HG03432 (cell line): ENCODE measurements around the gene ADM2.

ENCODE experiments used
- ATAC-seq: cut with Tn5 transposase; IDR thresholded peaks from one replicate; pipeline ENCODE4 v1.9.1; 2021; ENCODE audit warnings: mild to moderate bottlenecking, moderate library complexity; ENCODE audit not compliant: unreplicated experiment

Gene ADM2

GRCh38 chr22:50483977-50484853, 2.9 kb downstream of the ADM2 start:
- ATAC-seq: no peak

DNA sequence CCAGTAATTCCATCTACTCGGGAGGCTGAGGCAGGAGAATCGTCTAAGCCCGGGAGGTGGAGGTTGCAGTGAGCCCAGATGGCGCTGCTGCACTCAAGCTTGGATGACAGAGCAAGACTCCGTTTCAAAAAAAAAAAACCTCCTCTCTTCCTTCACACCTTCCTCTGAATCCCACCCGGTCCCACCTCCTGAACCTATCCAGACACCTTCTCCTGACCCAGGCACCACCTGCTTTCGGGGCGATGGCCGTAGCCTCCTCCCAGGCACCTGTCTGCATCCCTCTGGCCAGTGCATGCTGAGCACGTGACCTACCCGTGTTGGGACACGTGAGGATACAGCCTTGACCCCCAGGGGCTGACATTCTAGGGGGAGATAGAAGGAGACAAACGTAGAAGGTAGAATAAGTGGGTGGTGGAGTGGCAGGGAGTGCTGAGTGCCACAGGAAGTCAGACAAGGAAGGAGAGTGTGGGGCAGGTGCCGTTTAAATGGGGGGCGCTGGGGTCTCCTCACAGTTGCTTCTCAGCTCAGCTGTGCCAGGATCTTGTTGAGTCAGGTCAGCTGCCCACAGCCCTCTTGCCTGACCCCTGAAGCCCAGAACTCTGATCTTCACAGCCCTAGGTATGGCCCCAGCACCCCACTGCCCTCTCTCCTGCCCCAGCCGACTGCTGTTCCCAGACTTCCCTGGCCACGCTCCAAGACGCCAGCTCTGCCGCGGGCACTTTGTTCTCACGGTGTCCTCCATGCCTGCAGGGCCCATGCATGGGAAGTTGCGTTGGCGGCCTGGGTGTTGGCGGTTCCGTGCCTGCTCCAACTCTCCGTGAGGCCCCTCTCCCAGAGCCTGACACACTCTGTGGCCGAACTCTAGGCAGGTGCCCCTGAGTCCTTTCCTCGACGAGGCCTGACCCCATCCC, 4.1 kb downstream of the ADM2 start:
- no peak for ATAC-seq

GRCh38 chr22:50486561-50487289, 5.4 kb downstream of the ADM2 start, which contains the start of gene MIOX:
Gene MIOX, plus strand, starts transcription at chr22:50486859. Its CDS starts 39 bp downstream, at chr22:50486898.
- ATAC-seq: no peak

GRCh38 chr22:50487290-50488005, 6.1 kb downstream of the ADM2 start:
- no peak for ATAC-seq

DNA sequence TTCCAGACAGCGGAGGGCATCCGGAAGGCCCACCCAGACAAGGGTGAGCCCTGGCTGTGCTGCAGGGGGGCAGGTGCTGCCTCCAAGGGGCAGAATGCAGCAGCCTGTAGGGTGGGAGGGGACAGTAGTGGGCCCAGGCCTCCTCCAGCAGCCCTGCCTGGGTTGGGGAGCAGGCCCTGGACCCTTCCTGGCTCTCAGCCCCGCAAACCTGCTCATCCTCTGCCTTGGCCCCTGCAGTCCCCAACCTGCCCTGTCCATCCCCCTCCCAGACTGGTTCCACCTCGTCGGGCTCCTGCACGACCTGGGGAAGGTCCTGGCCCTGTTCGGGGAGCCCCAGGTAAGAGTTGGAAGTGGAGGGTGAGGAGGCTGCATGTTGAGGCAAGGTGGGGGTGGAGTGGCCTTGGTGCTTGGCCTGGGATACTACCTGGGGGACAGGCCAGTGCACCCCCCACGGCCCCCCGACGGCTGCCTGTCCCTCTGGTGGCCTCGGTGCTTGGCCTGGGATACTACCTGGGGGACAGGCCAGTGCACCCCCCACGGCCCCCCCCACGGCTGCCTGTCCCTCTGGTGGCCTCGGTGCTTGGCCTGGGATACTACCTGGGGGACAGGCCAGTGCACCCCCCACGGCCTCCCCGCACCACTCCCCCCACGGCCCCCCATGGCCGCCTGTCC, 6.8 kb downstream of the ADM2 start:
- ATAC-seq: no peak

DNA sequence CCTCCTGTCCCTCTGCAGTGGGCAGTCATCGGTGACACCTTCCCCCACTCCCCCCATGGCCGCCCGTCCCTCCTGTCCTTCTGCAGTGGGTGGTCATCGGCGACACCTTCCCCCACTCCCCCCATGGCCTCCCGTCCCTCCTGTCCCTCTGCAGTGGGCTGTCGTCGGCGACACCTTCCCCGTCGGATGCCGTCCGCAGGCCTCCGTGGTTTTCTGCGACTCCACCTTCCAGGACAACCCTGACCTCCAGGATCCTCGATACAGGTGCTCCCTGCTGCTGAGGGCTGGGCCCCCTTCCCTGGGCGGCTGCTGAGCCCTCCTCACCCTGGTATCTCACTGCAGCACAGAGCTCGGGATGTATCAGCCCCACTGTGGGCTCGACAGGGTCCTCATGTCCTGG, 7.5 kb downstream of the ADM2 start:
- no peak for ATAC-seq

- ATAC-seq: no peak
Measured at GRCh38 chr22:50489363-50490243, 8.3 kb downstream of the ADM2 start.

- no peak for ATAC-seq
Measured at GRCh38 chr22:50490531-50491308, 9.4 kb downstream of the ADM2 start.

DNA sequence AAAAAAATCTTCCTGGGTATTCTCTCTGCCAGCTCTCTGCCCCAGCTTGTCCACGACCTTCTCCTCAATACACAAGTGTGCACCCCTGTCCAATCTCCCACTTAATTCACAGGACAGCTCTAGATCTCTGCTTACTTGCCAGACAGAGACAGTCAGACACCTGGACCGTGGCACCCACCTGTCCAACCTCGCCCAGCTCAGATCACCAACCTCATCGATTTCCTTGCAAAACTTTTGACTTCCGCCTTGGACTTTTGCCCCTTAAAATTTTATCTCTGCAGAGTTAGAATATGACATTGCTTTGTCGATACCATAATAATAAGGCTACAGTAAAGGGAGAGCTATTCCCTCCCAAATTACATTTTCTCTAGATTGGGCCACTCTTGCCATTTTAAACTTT, 15.8 kb downstream of the ADM2 start:
- no peak for ATAC-seq

GRCh38 chr22:50498322-50498890, 17.1 kb downstream of the ADM2 start:
- ATAC-seq: no peak

DNA sequence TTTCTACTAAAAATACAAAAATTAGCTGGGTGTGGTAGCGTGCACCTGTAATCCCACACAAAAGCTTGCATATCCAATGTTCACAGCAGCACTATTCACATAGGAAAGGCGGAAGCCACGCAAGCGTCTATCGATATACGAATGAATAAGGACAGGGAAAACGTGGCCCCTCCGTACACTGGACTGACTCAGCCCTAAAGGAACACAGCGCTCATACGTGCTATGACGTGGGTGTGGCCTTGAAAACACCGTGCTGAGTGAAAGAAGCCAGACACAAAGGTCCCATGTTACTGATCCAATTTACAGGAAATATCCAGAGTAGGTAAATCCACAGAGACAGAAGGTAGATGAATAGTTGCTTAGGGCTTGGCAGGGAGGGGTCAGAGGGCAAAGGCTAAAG, 19.1 kb downstream of the ADM2 start:
- no peak for ATAC-seq

GRCh38 chr22:50502096-50502495, 20.8 kb downstream of the ADM2 start:
- ATAC-seq: no peak

GRCh38 chr22:50502628-50503474, 21.5 kb downstream of the ADM2 start:
- no peak for ATAC-seq

DNA sequence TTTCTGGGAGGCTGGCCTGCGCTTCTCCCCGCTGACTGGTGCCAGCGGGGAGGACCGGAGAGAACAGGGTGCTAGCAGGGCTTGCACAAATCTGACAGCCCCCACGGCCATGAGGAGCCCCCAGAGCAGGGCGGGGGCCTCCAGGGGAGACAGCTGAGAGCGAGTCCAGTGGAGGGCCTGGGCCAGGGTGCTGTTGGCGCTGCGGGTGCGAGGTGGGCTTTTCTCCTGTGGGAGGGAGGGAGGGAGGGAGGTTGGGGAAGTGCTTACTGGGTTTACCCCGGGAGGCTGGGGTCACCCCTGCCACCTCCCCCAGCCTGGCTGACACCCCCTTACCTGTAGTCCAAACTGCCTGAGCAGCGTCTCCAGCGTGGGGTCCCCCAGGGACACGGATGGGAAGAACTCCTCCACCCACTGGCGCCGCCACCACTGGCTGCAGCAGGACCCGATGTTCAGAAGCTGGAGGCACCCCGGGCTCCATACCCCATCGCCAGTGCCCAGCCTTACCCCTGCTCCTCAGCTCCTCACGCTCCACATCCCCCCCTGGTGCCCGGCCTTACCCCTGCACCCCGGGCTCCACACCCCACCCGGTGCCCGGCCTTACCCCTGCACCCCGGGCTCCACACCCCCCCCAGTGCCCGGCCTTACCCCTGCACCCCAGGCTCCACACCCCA, 22.3 kb downstream of the ADM2 start:
- ATAC-seq: no peak

DNA sequence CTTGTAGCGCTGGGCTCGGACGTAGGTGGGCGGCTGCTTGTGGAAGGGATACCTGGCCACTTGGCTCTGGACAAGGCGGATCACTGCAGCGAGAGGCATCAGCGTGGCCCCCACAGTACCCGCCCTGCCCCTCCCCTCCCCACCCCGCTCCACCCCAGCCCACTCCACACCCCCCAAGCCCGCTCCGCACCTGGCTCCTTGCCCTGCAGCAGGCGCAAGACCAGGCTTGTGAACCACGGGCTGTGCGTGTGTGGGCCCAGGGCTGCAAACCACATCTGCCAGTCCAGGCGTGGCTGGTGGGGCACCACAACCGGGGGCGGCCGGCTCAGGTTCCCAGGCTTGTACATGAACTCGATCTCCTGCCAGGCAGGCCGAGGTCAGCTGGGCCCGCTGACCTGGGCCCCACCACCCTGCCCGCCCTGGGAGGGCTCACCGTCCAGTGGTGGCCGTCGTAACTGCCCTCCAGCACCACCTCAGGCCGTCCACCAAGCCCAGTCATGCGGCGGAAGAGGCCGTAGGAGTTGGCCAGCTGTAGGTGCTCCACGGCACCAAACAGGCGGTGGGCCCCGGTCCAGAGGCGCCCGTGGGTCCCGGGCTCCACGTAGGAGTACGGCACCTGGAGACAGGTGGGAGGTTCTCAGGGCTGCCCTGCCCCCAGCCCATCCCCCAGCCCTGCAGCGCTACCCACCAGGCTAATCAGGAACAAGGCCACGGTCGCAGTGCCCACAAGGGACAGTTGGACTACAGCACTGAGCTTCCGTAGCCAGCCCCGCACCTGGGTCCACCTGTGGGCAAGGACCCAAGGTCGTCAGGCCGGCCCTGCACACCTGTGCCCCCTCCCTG, 23.2 kb downstream of the ADM2 start:
- no peak for ATAC-seq
